Activated T-helper 1 cell treated with Interleukin-2 at 50 U/mL for 16 hours (primary cell): ENCODE data around the gene TAF4.
"Not testable (repeated sequence)": the region's sequence is repeated elsewhere in the genome, so short reads cannot be mapped to it uniquely, and the experiment has no call there.

ENCODE experiments used
- DNase-seq: peaks from one replicate; pipeline ENCODE4 v3.0.0-alpha.2; 2020; ENCODE audit warnings: low read depth

TAF4 gene

DNA sequence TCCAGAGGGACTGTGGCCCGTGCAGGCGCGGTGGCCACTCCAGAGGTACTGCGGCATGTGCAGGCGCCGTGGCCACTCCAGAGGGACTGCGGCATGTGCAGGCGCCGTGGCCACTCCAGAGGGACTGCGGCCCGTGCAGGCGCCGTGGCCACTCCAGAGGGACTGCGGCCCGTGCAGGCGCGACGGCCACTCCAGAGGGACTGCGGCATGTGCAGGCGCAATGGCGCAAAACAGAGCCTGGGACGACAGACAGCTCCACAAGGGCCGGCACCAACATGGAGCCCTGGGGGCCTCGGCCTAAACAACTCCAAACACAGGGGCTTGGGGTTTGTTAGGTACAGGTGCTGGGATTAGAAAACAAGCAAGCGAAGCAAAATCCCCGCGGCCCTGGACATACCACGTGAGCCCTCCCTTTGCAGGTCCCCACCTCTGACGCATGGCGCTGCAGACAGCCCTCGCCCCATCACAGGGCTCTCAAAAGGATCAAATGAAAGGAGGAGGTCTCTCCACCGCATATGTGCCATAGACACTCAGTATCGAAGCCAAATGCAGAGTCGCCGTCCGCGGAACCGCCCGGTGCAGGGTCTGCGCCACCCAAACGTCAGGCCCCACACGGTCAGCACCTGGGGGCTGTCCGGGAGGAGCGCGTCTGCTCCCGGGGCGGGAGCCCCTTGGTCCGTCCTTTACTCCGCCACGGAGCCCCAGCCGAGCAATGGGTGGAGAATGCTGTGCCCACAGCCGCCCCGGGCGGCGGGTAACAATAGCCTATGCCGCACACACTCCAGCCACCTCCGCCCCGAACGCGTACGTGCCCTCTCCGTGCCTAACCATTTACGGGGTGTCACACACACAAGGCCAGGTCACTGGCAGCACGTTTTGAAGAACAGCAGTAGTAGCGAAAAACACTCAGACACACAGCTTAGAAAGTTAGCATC is 85.7 kb downstream of the TAF4 start:
- DNase-seq: no peak

DNA sequence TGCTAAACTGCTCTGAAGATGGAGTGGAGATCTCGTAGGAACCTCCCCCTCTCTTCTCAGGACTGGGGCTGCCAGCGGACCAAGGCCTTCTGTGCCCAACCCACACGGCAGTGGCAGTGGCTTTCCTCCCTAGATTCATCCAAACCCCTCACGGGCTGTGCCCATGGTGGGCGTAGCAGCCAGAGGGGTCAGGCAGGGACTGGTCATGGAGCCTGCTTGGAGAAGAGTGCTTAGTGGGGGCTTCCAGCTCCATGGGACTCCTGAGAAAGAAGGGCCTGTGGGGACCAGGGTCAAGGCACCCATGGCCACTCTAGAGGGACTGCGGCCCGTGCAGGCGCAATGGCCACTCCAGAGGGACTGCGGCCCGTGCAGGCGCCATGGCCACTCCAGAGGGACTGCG is 86.6 kb downstream of the TAF4 start:
- DNase-seq: no peak

DNA sequence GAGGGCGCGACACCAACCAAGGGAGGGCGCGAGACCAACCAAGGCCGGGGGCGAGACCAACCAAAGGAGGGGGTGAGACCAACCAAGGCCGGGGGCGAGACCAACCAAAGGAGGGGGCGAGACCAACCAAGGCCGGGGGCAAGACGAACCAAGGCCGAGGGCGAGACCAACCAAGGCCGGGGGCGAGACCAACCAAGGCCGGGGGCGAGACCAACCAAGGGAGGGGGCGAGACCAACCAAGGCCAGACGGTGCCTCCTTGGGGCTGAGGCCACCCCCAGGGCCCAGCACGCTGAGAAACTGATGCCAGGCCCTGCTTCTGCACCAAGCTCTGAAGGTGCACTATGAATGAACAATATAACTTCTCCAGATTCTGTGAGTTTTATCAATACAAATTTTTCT is 87.2 kb downstream of the TAF4 start:
- no peak for DNase-seq

DNA sequence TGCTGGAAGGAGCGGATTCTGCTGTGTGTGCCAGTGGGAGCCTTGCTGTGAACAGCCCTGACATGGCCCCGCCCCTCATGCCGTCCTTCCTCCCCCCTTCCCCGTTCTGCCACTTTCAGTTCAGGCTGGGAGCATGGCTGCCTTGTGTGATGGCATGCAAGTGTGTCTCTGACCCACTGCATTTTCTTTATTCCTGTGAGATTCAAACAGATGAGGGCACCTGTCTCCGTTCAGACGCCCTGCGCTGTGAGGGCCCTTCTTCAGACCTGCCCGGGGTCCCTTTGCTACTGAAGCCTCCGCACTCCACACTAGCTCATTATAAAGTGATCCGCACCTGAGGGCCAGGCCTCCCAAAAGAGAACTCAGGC is 88.3 kb downstream of the TAF4 start:
- DNase-seq: no peak

DNA sequence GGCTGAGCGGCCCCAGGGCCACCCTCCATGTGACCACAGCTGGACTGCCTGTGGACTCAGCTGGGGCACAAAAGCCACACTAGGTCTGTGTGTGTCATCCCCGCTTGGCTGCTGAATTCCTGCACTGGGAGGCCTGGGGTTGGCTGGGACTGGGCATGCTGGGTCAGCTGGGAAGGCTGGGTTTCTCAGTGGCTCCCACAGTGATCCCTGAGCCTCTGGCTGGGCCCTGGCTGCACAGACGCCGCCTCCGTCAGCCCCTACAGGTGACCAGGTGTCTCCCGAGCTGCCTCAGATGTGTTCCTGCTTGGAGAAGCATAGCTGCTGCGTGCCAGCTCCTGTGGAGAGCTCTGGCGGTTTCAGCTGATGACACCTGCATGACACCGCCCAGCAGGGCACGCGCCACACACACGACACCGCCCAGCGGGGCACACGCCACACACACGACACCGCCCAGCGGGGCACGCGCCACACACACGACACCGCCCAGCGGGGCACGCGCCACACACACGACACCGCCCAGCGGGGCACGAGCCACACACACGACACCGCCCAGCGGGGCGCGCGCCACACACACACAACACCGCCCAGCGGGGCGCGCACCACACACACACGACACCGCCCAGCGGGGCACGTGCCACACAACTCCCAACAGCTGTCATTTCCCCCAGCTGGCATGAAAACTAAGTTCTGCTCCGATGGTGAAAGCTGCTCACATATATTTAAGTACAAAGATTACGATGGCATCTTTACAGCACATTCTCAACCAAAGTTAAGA is 88.8 kb downstream of the TAF4 start:
- no peak for DNase-seq

DNA sequence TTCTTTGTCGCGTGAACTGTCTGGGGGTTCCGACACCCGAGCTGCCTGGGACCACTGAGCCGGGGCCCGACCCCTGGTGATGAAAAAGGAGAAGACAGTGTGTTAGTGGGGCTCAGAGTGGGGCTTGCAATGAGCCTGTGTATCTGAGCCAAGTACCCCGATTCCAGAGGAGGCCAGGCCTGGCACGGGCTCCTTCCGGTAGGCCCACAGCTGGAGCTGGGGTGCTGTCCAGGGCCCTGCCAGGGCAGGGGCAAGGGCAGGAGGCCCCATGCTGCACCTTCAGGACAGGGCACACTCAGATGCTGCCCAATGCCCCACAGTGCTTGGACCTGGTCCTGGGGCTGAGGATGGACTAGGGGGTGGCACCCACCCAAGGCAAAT is 89.4 kb downstream of the TAF4 start:
- DNase-seq: no peak

DNA sequence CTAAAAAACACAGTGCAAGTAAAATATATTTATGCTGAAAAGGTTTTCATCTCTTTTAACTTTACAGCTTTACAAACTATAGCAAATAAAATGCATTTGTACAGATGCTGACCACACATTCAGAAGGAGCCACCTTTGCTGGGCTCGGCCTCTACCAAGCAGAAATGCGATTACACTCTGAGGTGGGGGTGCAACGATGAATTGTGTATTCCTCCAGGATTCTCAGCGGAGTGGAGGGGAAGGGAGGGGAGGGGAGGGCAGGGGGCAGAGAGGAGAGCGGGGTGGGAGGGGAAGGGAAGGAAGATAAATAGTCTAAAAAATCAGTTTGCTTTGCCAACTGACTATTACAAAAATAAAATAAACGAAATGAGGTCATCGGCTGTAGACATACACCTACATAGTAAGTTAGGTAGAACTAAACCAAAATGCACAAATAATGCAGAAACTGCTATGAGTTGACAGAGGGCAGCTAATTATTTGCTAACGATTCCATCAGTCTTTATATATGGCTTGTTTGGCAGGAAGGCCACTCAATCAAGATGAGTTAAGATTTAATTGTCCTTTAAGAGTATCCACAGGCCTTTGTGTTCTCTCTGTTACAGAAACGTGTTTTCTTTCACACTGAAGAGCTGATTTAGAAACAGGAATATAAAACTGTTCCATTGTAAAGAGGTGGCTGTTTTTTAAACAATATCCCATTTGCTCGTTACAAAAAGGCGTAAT is 90.1 kb downstream of the TAF4 start:
- DNase-seq: no peak

DNA sequence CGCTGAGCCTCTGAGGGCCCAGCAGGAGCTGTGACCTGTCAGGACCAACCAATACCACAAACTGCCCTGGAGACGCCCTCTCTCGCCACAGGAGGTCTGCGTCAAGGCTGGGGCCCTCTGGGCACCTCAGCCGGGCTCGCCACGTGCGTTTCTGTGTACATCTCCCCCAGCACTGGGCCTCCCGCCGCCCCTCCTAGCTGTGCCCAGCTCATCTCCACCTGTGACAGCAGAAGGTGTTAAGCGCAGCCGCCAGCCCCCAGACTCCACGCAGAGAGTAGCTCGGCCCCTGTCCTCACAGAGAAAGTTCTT is 91.4 kb downstream of the TAF4 start:
- DNase-seq: no peak

DNA sequence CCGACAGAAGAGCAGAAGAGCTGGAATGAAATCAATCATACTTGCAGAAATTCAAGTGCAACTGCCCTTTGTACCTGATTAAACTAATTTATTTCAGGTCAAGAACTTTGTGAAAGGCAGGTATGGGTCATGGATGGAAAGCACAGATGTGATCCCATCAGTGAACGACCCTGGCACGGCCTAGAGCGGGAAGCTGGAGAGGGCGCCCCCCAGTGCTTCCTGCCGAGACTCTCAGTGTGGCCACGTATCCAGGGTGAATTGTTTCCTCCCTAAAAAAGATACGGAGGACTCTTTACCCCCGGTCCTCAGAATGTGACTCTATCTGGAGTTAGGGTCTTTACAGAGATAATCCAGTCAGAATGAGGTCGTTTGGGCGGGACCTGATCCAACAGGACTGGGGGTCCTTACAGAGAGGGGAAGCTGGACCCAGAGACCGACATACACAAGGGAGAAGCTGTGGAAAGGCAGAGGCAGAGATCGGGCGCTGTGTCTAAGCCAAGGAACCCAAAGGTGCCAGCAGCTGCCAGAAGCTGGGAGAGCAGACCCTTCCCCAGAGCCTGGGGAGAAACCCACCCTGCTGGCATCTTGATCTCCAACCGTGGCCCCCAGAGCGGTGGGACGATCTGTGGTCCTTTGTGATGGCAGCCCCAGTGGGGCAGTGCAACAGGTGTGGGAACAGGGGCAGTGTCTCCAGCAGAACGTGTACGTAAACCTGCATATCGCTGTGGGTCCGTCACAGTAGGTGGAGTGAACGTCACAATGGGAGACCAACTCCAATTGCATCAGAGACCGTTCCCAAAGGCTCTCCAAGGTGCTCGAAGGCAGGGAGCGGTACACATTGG is 91.9 kb downstream of the TAF4 start:
- no peak for DNase-seq

DNA sequence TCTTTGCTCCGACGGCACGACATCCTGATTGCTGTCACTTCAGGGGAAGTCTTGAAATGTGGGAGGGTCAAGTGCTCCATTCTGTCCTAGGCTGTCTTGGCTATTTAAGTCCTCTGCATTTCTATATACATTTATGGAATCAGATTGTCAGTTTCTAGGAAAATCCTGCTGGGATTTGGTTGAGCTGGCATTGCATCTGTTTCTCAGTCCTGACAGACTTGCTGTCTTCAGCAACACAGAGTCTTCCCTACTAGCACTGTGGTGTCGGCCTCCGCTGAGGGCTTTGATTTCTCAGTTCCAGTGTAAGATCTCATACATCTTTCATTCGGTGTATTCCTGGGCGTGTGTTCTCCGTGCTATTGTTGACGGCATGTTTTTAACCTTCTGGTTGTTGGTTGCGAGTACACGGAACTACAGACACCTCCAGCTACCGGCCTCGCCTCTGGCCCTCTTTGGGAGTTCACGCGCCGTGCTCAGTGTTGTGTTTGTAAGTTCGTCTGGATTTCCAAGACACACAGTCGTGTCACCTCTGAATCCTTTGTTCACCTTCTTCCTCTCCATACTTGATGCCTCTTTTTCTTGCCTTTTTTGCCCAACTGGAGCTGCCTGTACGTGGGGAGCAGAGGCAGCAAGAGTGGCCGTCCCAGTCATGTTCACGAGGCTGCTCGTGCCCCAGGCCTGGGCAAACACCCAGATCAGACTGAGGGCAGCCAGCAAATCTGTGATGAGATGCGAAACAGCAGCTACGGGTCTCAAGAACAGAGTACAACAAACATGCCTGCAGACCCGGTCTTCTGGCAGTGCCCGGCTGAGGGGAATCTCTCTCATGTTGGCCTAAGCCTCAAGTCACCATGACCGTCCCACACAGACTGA is 92.8 kb downstream of the TAF4 start:
- no peak for DNase-seq

DNA sequence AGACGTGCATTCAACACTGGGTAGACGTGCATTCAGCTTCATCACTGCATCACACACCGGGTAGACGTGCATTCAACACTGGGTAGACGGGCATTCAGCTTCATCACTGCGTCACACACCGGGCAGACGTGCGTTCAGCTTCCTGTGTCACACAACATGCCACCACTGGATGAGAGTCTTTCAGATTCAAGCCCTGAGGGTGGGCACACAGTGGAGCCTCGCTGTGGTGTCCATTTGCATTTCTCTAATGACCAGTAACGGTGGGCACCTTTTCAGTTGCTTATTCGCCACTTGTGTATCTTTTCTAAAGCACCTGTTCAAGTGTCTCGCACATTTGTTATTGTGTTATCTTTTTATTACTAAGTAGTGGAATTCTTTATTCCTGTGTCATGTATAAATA is 94.1 kb downstream of the TAF4 start:
- DNase-seq: not testable (repeated sequence)

DNA sequence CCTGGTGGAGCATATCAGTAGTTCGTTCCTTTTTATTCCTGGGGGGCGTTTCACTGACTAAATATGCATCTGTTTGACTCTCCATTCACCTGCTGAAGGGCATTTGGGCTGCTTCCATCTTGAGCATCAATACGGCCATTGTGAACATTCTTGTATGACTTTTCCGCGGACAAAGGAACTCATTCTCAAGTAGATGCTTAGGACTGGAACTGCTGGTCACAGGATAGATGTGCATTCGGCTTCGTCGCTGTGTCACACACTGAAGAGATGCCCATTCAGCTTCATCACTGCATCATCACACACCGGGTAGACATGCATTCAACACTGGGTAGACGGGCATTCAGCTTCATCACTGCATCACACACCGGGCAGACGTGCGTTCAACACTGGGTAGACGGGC is 95.3 kb downstream of the TAF4 start:
- DNase-seq: no peak

DNA sequence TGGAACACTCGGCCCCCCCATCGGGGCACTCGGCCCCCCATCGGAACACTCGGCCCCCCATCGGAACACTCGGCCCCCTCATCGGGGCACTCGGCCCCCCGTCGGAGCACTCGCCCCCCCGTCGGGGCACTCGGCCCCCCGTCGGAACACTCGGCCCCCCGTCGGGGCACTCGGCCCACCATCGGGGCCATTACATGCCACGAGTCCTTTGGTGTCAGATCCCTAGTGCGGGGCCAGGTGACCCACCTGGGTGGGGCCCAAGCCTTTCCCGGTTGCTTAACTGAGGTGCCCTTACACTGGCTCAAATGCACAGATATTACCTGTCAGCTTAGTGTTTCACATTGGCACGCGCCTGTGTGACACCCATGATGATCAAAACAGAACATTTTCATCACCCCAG is 95.9 kb downstream of the TAF4 start:
- DNase-seq: no peak

DNA sequence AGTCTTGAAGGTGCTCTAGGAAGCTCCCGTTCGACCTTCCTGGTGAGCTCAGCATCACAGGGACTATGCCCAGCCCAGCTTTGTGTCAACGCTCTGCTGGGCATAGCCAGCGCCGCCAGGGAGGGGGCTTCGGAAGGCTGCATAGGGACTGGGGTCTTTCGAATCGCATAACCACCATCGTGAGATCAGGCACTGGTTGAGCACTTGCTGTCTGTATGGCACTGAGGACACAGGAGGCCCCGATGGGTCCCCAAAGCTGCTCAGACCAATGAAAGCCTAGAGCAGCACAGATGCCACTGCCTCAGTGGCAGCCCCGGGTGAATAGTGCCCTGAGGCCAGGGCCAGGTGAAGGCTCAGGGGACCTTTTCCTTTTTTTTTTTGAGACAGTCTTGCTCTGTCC is 96.7 kb downstream of the TAF4 start:
- no peak for DNase-seq

DNA sequence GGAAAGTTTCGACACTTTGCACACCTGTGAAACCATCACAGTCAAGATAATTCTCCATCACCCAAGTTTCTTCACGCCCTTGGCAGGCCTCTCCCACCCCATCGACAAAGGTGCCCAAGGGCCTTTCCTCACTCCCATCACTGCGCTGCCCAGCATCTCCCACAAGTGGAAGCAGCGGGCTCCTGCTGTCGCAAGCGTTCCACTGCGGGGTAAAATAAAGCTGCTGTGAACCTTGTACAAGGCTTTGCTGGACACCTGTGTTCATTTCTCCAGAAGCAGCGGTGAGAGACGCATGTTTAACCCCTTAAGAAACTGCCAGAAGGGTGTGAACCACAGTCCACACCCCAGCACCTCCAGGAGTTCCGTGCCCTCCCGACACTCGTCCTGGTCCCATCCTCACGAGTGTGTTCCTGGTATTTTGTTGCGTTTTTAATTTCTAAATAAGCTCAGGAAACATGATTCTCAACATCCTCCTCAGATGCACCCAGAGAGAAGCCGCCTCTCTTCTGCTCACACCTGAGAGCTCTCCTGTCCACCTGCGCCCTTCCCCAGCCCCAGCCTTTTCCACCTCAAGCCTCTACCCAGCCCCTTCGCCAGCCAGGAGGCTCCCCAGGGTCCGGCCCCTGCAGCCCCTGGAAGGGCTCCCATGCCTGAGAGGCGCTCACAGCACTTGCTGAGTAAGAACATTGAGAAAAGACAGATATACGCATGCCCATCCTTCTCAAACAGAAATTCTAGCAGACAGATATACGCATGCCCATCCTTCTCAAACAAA is 97.5 kb downstream of the TAF4 start:
- no peak for DNase-seq

DNA sequence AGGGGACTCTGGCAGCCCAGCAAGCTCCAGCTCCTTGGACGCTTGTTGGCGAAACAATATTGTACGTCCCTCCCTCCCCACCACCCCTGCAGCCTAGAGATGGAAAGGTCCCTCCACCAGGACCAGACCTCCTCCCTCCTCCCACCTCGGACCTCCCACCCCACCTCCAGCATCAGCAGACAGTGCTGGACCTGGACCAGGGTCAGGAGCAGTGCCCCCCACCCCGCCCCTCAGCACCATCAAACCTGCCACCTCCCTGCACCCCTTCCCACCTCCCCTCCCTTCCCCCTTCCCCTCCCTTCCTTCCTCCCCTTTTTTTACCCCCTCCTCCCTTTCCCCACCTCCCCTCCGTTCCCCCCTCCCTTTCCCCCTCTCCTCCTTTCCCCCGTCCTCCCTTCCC is 98.4 kb downstream of the TAF4 start:
- DNase-seq: no peak

DNA sequence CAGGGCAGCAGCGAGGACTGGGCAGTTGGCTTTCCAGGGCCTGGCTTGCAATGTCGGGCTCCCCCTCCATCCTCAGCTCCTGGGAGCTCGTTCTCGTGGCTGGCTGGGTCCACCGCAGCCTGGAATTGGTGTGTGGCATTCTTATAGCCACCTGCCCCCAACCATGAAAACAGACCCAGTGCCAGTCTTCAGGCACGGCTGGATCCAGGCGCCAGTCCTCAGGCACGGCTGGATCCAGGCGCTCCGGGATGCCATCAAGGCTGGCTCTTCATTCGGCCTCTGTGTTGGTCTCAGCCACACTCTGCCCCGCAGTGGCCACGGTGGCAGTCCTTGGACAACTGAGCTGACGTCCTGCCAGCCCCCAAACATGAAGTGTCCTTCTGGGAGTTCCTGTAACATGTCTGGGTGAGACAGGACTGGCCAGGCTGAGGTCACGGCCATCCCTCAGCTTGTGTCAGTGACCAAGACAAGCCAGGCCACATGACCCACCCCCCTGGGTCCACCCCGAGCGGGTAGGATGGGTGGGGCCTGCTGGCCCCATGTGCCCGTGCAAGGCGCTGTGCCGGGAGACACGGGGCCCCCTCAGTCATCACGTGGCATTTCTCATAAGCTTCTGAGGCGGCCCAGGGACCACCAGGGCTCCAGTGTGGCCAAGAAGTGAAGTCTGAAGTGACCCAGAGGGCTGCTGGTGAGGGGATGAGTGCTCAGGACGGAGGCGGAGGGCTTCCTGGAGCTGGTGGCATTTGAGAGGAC is 99.0 kb downstream of the TAF4 start:
- DNase-seq: no peak

DNA sequence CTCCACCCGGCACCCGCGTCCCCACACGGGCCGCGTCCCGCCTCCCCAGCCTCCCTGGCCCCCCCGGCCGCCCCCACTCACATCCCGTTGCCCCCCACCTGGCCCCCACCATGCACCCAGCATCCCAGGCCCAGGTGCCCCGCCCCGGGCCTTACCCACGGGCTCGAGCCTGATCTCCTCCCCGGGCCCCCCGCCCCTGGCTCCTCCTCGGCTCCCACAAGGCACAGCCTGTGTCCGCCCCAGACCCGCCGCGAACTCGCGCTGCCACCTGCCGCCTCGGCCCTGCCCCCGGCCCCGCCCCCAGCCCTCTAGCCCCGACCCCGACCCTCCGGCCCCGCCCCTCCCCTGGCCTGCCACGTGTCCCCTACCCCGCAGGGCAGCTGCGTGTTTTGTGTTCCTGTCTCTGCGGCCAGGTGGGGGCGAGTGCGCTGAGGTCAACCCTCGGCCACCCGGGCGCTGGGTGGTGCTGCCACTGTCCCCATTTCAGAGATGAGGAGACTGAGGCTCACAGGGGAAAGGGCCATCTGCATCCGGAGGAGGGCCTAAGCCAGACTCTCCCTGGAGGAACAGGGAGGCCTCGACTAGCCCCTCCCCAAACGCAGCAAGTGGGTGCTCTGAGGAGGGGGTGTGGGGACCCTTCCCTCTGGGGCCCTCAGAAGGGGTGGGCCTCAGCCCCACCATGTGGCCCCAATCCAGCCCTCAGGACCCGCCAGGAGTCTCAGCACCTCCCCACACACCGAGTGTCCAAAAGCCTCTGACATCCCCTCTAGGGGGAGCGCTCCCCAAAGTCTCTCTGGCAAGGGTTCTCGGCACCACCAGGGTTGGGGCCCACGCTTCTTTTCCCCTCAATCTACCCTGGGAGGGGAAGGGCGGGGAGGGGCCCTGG is 99.8 kb downstream of the TAF4 start:
- no peak for DNase-seq
